CD8-positive, alpha-beta memory T cell (primary cell): ENCODE data around the gene CARD8. TPM values are rescaled to one million over a fixed set of nuclear protein-coding genes. Genes with fewer than 3 reads are reported as not detected.
"Not testable (repeated sequence)": the region's sequence is repeated elsewhere in the genome, so short reads cannot be mapped to it uniquely, and the experiment has no call there.

Experiments used
- CTCF ChIA-PET: fragments of 350-600 bp; sonication (Branson Sonifier 250); formaldehyde crosslinking; loops from one replicate; lab custom pipeline; 2021; ENCODE audit warnings: antibody characterized with exemption; lab: Charles Lee
- POLR2A ChIA-PET: fragments of 350-600 bp; sonication (Branson Sonifier 250); formaldehyde crosslinking; loops from one replicate; lab custom pipeline; 2021; ENCODE audit warnings: antibody characterized with exemption; lab: Charles Lee
- DNase-seq, 5 donors: peaks; one replicate each; pipeline versions ENCODE4 v3.0.0 to v3.0.0-alpha.2; 2020 to 2022; ENCODE audit warnings: mixed read lengths in 1 of 5
- H3K27ac ChIP-seq: one replicate; pipeline ENCODE4 v1.7.0; 2013; ENCODE audit warnings: low read depth, mild to moderate bottlenecking, low read length, moderate library complexity
- H3K27me3 ChIP-seq: 2 replicates; pipeline ENCODE4 v1.7.0; 2013; ENCODE audit warnings: low read length, mild to moderate bottlenecking; ENCODE audit not compliant: insufficient read depth, poor library complexity, severe bottlenecking
- H3K36me3 ChIP-seq: 2 replicates; pipeline ENCODE4 v1.7.0; 2013; ENCODE audit warnings: mild to moderate bottlenecking, low read length, moderate library complexity; ENCODE audit not compliant: insufficient read depth
- H3K4me1 ChIP-seq: 2 replicates; pipeline ENCODE4 v1.7.0; 2013; ENCODE audit warnings: mild to moderate bottlenecking, low read length, moderate library complexity; ENCODE audit not compliant: insufficient read depth
- H3K4me3 ChIP-seq: 2 replicates; pipeline ENCODE4 v1.7.0; 2013; ENCODE audit warnings: mild to moderate bottlenecking, low read length
- H3K9me3 ChIP-seq: 2 replicates; pipeline ENCODE4 v1.7.0; 2013; ENCODE audit warnings: mild to moderate bottlenecking, low read length
- H3K27ac Mint-ChIP-seq, 8 donors: one replicate each; pipeline ENCODE4 v1.8.0; 2020 to 2021; ENCODE audit warnings: mixed read lengths in 8 of 8, mild to moderate bottlenecking in 6 of 8, inconsistent platforms in 3 of 8, moderate library complexity in 3 of 8
- H3K27me3 Mint-ChIP-seq, 2 donors: one replicate each; pipeline ENCODE4 v1.8.0; 2020 to 2021; ENCODE audit warnings: mixed read lengths in 2 of 2, mild to moderate bottlenecking in 1 of 2, moderate library complexity in 1 of 2
- H3K36me3 Mint-ChIP-seq, 3 donors: one replicate each; pipeline ENCODE4 v1.8.0; 2020 to 2021; ENCODE audit warnings: mixed read lengths in 3 of 3, inconsistent platforms in 1 of 3, mild to moderate bottlenecking in 1 of 3
- H3K4me1 Mint-ChIP-seq, 3 donors: one replicate each; pipeline ENCODE4 v1.8.0; 2020 to 2021; ENCODE audit warnings: mixed read lengths in 3 of 3, inconsistent platforms in 1 of 3, mild to moderate bottlenecking in 1 of 3
- H3K4me3 Mint-ChIP-seq, 7 donors: one replicate each; pipeline ENCODE4 v1.8.0; 2020 to 2021; ENCODE audit warnings: mixed read lengths in 7 of 7, mild to moderate bottlenecking in 6 of 7, moderate library complexity in 4 of 7, inconsistent platforms in 2 of 7
- H3K9me3 Mint-ChIP-seq, 5 donors: one replicate each; pipeline ENCODE4 v1.8.0; 2020 to 2022; ENCODE audit warnings: mixed read lengths in 5 of 5, mild to moderate bottlenecking in 3 of 5, moderate library complexity in 2 of 5, inconsistent platforms in 1 of 5
- polyA plus RNA-seq: library from polyadenylated mRNA; unstranded; fragments of 300-500 nt; fragmentation: Illumina TruSeq; gene quantifications from one replicate; pipeline ENCODE4 v1.2.3, GENCODE V29; 2021
- total RNA-seq, 2 experiments: library from RNA; stranded (reverse); gene quantifications; one replicate each; pipeline ENCODE4 v1.2.3, GENCODE V29; 2021

The CARD8 gene
- total and polyA plus RNA-seq, 3 experiments from 2014 or later = 95.8 to 132 (median 132) TPM

DNA sequence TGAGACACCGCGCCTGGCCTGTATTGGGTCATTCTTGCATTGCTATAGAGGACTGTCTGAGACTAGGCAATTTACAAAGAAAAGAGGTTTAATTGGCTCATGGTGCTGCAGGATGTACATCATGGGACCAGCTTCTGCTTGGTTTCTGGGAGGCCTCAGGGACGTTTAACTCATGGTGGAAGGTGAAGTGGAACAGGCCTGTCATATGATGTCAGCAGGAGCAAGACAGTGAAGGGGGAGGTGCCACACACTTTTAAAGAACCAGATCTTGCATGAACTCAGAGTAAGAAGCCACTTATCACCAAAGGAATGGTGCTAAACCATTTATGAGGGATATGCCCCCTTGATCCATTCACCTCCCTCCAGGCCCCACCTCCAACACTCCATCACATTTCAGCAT lies 18.7 kb downstream of the CARD8 start:
- no peak for DNase-seq
- CTCF ChIA-PET = no interaction called here
- Histone ChIP-seq H3K9me3 (no peaks in the 10 kb centered on the region), H3K4me1 (no peaks in the 10 kb centered on the region), H3K27me3 (no peaks in the 10 kb centered on the region), H3K27ac (no peak overlapping the region), H3K36me3 (peaks cover 48% of the 10 kb centered on the region), H3K4me3 (no peak overlapping the region)
- Mint-ChIP-seq H3K4me1 (peaks cover 15 to 19% (median 15%) of the 10 kb centered on the region in 3 donors), H3K27me3 (no peaks in the 10 kb centered on the region), H3K4me3 (no peak overlapping the region), H3K36me3 (peaks cover 10 to 84% (median 20%) of the 10 kb centered on the region in 3 donors), H3K9me3 (no peaks in the 10 kb centered on the region), H3K27ac (peak overlapping the region in 4 of 8 donors; percentile 21 to 70 (median 43))
- POLR2A ChIA-PET = no interaction called here

DNA sequence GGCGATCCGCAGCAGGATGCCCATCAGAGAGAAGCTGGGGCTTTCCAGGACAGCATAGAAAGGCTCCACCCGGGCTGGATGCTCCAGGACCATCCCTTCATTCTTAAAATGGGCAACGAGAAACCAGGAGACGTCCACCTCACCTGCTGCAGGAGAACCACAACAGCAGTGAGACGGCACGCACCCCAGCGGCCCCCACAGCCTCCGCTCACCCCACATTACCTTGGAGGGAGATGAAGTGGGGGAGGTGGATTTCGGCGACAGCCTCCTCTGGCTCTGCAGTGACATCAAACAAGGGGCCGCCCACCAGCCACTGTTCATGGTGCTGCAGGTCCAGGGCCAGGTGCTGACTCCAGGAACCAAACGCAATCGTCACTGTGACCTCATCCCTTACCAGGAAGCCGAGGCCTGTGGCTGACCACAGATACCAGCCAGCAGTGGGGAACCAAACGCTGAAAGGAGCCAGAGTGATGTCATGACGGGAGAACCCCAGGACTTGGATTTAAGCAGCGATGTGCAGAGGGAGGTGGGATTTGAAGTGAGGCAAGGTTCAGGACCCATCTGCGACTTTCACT lies 25.1 kb downstream of the CARD8 start:
- peaks cover 53% of the 10 kb centered on the region for H3K36me3 ChIP-seq
- CTCF ChIA-PET = no interaction called here
- H3K36me3 Mint-ChIP-seq = peaks cover 9 to 88% (median 46%) of the 10 kb centered on the region in 3 donors
- H3K4me1 Mint-ChIP-seq = peaks cover 4 to 10% (median 6%) of the 10 kb centered on the region in 3 donors
- H3K27ac Mint-ChIP-seq = peak overlapping the region in 5 of 8 donors; percentile 7 to 79 (median 59)
- no peak overlapping the region for H3K27ac ChIP-seq
- DNase-seq = peak in 2 of 5 donors; percentile 8 to 54
- no peaks in the 10 kb centered on the region for H3K27me3 ChIP-seq
- POLR2A ChIA-PET = no interaction called here
- H3K4me1 ChIP-seq = no peaks in the 10 kb centered on the region
- no peak overlapping the region for H3K4me3 ChIP-seq
- H3K9me3 ChIP-seq = no peaks in the 10 kb centered on the region
- no peaks in the 10 kb centered on the region for H3K9me3 Mint-ChIP-seq
- H3K4me3 Mint-ChIP-seq = peak overlapping the region in 1 of 7 donors; percentile 9
- H3K27me3 Mint-ChIP-seq = peaks cover 0 to 1% of the 10 kb centered on the region in 2 donors

DNA sequence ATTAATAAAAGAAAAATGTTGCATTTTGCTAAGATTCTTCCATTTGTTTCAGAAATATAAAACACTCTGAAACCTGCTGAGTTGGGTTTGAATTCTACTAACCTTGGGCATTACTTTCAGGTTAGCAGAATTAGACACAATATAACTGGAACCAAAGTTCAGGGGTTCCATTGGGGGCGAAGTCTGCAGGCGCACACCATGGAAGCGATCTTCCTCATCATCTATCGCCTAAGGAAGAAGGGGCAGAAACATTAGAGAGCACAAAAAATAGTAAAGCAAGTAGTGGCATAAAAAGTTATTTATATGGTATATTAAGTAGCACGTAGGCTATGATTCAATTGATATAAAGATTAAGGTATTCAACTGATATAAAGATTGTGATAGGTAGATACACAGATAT lies 34.1 kb downstream of the CARD8 start:
- H3K9me3 Mint-ChIP-seq = no peaks in the 10 kb centered on the region
- CTCF ChIA-PET = no interaction called here

DNA sequence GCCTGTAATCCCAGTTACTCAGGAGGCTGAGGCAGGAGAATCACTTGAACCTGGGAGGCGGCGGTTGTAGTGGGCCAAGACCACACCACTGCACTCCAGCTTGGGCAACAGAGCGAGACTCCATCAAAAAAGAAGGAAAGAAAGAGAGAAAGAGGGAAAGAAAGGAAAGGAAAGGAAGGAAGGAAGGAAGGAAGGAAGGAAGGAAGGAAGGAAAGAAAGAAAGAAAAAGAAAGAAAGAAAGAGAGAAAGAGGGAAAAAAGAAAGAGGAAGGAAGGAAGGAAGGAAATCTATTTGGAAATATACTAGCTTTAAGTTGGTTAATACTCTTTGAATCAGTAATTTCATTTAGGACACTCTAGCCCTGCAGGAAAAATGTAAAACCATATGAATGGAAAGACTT lies 34.9 kb downstream of the CARD8 start:
- H3K27ac ChIP-seq, H3K9me3 ChIP-seq, H3K4me3 Mint-ChIP-seq, DNase-seq, H3K27me3 Mint-ChIP-seq, H3K4me3 ChIP-seq, H3K9me3 Mint-ChIP-seq, POLR2A ChIA-PET, H3K4me1 ChIP-seq, H3K27me3 ChIP-seq, CTCF ChIA-PET, H3K4me1 Mint-ChIP-seq: not testable (repeated sequence)
- Mint-ChIP-seq H3K36me3 (peaks cover 4 to 82% (median 23%) of the 10 kb centered on the region in 3 donors), H3K27ac (peak overlapping the region in 2 of 8 donors; percentile 50 to 96)
- peaks cover 30% of the 10 kb centered on the region for H3K36me3 ChIP-seq

More for the DNA sequence above, 34.1 kb downstream of the CARD8 start:
- no peak overlapping the region for H3K27ac ChIP-seq
- POLR2A ChIA-PET = no interaction called here
- Mint-ChIP-seq H3K27ac (peak overlapping the region in 1 of 8 donors; percentile 24), H3K4me3 (no peak overlapping the region), H3K27me3 (no peaks in the 10 kb centered on the region), H3K4me1 (peaks cover 0 to 2% (median 0%) of the 10 kb centered on the region in 3 donors), H3K36me3 (peaks cover 4 to 78% (median 24%) of the 10 kb centered on the region in 3 donors)
- no peaks in the 10 kb centered on the region for H3K9me3 ChIP-seq
- peaks cover 30% of the 10 kb centered on the region for H3K36me3 ChIP-seq
- no peak for DNase-seq
- H3K27me3 ChIP-seq = no peaks in the 10 kb centered on the region
- no peaks in the 10 kb centered on the region for H3K4me1 ChIP-seq
- H3K4me3 ChIP-seq = no peak overlapping the region

DNA sequence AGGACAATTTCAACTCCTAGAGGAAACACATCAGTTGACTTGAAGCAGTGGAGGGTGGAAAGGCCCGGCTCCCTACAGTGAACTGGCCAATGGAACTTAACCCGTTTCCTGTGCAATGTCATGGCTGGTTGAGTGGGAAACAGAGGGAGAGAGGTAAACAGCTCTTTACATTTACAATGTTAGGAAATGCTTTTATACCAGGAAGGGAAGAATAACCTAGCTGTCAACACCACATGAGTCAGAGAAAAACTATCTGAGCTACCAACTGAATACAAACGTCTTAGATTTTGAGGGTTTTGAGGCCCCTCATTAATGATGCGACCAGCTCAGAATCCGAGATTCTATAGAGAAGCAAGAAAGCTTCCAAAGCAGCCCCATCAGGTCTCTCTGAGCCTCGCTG lies 36.7 kb downstream of the CARD8 start:
- H3K36me3 ChIP-seq = peaks cover 36% of the 10 kb centered on the region
- H3K9me3 ChIP-seq = no peaks in the 10 kb centered on the region
- ChIA-PET CTCF (interaction anchor here (1.0 kb wide), 1 partner anchor 28 kb away, joined by 3 read pairs; no protein-coding TSS in a partner anchor), POLR2A (no interaction called here)
- Mint-ChIP-seq H3K27me3 (no peaks in the 10 kb centered on the region), H3K27ac (peak overlapping the region in 2 of 8 donors; percentile 67 to 80), H3K36me3 (peaks cover 7 to 84% (median 22%) of the 10 kb centered on the region in 3 donors), H3K9me3 (no peaks in the 10 kb centered on the region), H3K4me1 (peaks cover 7 to 9% (median 8%) of the 10 kb centered on the region in 3 donors), H3K4me3 (no peak overlapping the region)
- no peaks in the 10 kb centered on the region for H3K4me1 ChIP-seq
- no peak overlapping the region for H3K4me3 ChIP-seq
- no peaks in the 10 kb centered on the region for H3K27me3 ChIP-seq
- H3K27ac ChIP-seq = no peak overlapping the region
- no peak for DNase-seq

DNA sequence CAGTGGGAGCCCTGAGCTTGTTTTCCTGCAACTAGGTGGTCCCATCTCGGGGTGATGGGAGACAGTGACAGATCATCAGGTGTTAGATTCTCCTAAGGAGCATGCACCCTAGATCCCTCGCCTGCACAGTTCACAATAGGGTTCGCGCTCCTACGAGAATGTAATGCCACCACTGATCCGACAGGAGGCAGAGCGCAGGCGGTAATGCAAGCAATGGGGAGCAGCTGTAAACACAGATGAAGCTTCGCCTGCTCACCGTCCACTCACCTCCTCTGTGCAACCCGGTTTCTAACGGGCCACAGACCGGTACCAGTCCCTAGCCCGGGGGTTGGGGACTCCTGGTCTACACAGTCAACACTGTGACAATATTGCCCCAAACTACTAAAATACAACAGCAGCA lies 38.8 kb downstream of the CARD8 start:
- H3K4me3 Mint-ChIP-seq = no peak overlapping the region
- no peaks in the 10 kb centered on the region for H3K9me3 Mint-ChIP-seq
- CTCF ChIA-PET = interaction anchor here (2.0 kb wide), 1 partner anchor 13 kb away, joined by 6 read pairs; no protein-coding TSS in a partner anchor

DNA sequence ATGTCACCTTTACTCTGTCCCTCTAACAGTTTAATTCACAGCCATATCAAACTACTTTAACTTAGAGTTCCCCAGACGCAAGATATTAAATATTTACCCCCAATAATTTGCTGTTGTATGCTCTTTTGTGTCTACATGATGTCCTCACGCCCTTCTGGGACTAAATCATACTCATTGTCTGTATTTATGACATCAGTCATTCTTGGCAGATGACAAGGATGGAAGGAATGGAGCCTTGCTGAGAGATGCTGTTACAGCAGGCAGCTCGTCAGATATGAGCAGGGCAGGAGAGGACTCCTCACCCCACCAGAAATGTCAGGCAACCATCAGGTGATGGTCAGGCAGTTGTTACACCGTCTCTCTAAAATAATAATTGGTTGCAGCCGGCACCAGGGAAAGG lies 41.8 kb downstream of the CARD8 start:
- H3K4me1 ChIP-seq = no peaks in the 10 kb centered on the region
- peaks cover 7 to 82% (median 29%) of the 10 kb centered on the region in 3 donors for H3K36me3 Mint-ChIP-seq
- peaks cover 20 to 35% (median 25%) of the 10 kb centered on the region in 3 donors for H3K4me1 Mint-ChIP-seq
- no peak for DNase-seq
- peaks cover 42% of the 10 kb centered on the region for H3K36me3 ChIP-seq
- H3K27me3 ChIP-seq = no peaks in the 10 kb centered on the region
- H3K27me3 Mint-ChIP-seq = no peaks in the 10 kb centered on the region
- POLR2A ChIA-PET = interaction anchor here (1.2 kb wide), 1 partner anchor 10 kb away, joined by 5 read pairs; no protein-coding TSS in a partner anchor
- no peaks in the 10 kb centered on the region for H3K9me3 Mint-ChIP-seq
- CTCF ChIA-PET = no interaction called here
- H3K27ac Mint-ChIP-seq = peak overlapping the region in 5 of 8 donors; percentile 41 to 69 (median 62)
- H3K4me3 Mint-ChIP-seq = no peak overlapping the region
- no peaks in the 10 kb centered on the region for H3K9me3 ChIP-seq
- no peak overlapping the region for H3K27ac ChIP-seq
- no peak overlapping the region for H3K4me3 ChIP-seq

More for the DNA sequence above, 38.8 kb downstream of the CARD8 start:
- Histone ChIP-seq H3K36me3 (peaks cover 39% of the 10 kb centered on the region), H3K4me1 (no peaks in the 10 kb centered on the region), H3K9me3 (no peaks in the 10 kb centered on the region), H3K27me3 (no peaks in the 10 kb centered on the region), H3K4me3 (no peak overlapping the region), H3K27ac (no peak overlapping the region)
- no peak overlapping the region for H3K27ac Mint-ChIP-seq
- peaks cover 13 to 17% (median 15%) of the 10 kb centered on the region in 3 donors for H3K4me1 Mint-ChIP-seq
- no peak for DNase-seq
- no peaks in the 10 kb centered on the region for H3K27me3 Mint-ChIP-seq
- peaks cover 7 to 84% (median 28%) of the 10 kb centered on the region in 3 donors for H3K36me3 Mint-ChIP-seq
- POLR2A ChIA-PET = interaction anchor here (1.6 kb wide), 1 partner anchor 13 kb away, joined by 5 read pairs; no protein-coding TSS in a partner anchor

DNA sequence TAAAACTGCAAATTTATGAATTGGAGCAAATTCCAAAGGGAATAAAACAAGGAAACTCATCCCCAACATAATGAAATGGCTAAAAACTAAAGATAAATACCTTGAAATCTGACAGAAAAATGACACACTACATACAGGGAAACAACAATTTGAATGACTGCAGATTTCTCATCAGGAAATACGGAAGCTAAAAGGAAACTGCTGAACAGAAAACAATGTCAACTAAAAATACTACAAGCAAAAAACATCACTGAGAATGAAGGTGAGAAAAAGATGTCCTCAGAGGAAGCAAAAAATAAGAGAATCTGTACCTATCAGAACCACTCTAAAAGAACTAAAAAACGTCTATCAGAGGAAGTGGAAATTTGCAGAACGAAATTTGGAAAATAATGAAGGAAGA lies 45.7 kb downstream of the CARD8 start:
- no peaks in the 10 kb centered on the region for H3K9me3 ChIP-seq
- CTCF ChIA-PET = no interaction called here
- Mint-ChIP-seq H3K36me3 (peaks cover 1 to 55% (median 23%) of the 10 kb centered on the region in 3 donors), H3K4me3 (peak overlapping the region in 1 of 7 donors; percentile 26), H3K27me3 (peaks cover 0 to 2% of the 10 kb centered on the region in 2 donors), H3K9me3 (no peaks in the 10 kb centered on the region), H3K4me1 (peaks cover 28 to 50% (median 38%) of the 10 kb centered on the region in 3 donors), H3K27ac (peak overlapping the region in 7 of 8 donors; percentile 18 to 89 (median 72))
- H3K4me1 ChIP-seq = peaks cover 3% of the 10 kb centered on the region
- peaks cover 22% of the 10 kb centered on the region for H3K36me3 ChIP-seq
- POLR2A ChIA-PET = no interaction called here
- DNase-seq = no peak
- H3K4me3 ChIP-seq = no peak overlapping the region
- H3K27ac ChIP-seq = no peak overlapping the region
- H3K27me3 ChIP-seq = no peaks in the 10 kb centered on the region
